HG03135 (cell line): ENCODE data around the gene CNOT3.

Source experiments
- ATAC-seq: cut with Tn5 transposase; IDR thresholded peaks from one replicate; pipeline ENCODE4 v1.9.1; 2021; ENCODE audit warnings: mild to moderate bottlenecking, moderate library complexity; ENCODE audit not compliant: unreplicated experiment

The CNOT3 gene

GRCh38 chr19:54115109-54116063 lies 22.2 kb upstream of the CNOT3 start, which contains the start of the genes PRPF31 and TFPT:
PRPF31 (plus strand) TSS chr19:54115754; CDS start chr19:54118279, 2,525 bp downstream.
TFPT (minus strand) TSS chr19:54115657; CDS start chr19:54115269, 388 bp downstream.
- peak; percentile 81 for ATAC-seq

DNA sequence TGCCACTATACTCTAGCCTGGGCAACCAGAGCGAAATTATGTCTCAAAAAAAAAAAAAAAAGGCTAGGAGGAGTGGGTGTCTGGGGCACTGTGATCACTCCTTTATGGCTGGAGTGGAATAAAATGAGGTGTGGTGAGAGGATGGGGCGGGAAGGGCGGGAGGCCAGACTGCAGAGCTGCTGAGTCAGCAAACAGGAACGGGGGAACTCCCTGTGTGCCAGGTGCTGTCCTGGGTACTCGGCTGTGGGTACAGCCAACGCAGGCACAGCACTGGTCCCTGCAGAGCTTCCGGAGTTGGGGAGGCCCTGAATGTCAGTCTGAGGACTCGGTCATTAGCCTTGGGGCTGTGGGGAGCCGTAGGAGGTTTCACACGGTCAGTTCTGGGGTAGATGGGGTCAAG lies 16.3 kb upstream of the CNOT3 start:
- ATAC-seq, result no peak

DNA sequence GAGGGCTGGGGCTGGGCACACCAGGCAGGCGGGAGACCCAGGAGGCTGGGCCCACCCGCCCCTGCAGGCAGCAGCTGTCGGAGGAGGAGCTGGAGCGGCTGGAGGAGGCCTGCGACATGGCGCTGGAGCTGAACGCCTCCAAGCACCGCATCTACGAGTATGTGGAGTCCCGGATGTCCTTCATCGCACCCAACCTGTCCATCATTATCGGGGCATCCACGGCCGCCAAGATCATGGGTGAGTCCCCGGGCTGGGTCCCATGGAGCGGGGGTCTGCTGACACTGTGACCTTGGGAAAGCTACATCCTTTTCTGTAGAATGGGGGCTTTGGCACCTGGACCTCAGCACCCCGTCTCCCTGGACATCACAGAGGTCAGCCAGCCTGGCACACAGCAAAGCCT lies 13.9 kb upstream of the CNOT3 start:
- no peak for ATAC-seq

DNA sequence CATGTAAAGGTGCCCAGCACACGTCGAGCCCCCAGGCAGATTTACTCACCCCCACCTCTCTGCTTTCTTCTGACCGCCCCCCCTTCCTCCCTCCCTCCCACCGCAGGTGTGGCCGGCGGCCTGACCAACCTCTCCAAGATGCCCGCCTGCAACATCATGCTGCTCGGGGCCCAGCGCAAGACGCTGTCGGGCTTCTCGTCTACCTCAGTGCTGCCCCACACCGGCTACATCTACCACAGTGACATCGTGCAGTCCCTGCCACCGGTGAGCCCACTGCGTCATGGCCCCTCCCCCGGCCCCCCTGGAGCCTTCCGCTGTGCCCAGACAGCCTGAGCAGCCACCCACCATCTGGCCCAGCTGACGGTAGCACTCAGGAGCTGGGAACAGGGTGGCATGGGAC lies 13.2 kb upstream of the CNOT3 start:
- ATAC-seq, result no peak

- ATAC-seq, result no peak
These were observed 11.8 kb upstream of the CNOT3 start for GRCh38 chr19:54125713-54126112.

- no peak for ATAC-seq
These were observed 9.7 kb upstream of the CNOT3 start for GRCh38 chr19:54127688-54128440.

- no peak for ATAC-seq
These were observed 9.2 kb upstream of the CNOT3 start for GRCh38 chr19:54128441-54128725.

DNA sequence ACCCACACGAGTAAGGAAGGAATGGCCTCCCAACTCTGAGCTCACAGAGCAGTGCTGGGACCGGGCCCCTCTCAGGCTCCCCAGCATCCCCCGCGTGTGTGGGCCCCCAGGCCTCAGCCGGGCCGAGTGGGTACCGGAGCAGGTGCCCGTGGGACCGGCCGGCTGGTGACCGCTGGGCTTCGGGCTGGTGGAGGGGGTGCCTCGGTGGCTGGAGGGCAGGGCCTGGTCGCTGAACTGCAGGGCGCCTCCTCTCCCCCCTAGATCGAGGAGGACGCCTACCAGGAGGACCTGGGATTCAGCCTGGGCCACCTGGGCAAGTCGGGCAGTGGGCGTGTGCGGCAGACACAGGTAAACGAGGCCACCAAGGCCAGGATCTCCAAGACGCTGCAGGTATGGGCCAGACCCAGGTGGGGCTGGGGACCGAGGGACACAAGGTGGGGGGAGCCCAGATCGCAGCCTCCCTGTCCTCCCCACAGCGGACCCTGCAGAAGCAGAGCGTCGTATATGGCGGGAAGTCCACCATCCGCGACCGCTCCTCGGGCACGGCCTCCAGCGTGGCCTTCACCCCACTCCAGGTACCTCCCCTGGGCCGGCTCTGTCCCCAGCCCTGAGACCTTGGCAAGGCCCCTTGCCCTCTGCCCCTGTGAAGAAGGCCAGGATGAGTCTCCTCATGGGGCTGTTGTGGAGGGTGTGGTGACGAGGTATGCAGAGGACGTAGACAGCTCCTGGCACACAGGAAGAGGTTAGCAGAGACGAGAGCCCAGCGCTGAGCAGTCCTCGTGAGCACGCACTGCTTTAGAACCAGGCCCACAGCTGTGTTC lies 8.6 kb upstream of the CNOT3 start:
- ATAC-seq, result no peak

GRCh38 chr19:54129617-54129996 lies 8.0 kb upstream of the CNOT3 start:
- ATAC-seq, result no peak

DNA sequence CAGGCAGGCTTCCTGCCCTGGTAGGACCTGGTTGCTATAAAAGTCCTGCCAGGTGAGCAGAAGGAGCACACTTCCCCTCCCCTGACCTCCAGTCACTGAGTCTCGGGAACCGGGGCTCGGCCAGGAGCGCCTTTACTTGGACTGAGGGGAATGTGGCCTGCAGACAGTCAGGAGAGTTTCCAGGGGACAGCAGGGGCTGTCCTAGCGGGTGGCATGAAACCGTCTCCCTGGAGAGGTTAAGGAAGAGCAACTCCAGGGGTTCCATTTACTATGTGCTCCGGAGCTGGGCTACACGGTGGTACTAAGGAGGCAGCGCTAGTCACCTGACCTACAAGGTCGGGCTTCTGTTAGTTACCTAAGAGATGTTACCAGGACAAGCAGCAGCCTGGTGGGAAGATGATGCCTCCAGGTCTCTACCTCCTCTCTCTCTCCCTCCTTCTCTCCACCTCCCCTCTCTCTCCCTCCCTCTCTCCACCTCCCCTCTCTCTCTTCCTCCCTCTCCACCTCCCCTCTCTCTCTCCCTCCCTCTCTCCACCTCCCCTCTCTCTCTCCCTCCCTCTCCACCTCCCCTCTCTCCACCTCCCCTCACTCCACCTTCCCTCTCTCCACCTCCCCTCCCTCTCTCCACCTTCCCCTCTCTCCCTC lies 4.1 kb upstream of the CNOT3 start:
- no peak for ATAC-seq

DNA sequence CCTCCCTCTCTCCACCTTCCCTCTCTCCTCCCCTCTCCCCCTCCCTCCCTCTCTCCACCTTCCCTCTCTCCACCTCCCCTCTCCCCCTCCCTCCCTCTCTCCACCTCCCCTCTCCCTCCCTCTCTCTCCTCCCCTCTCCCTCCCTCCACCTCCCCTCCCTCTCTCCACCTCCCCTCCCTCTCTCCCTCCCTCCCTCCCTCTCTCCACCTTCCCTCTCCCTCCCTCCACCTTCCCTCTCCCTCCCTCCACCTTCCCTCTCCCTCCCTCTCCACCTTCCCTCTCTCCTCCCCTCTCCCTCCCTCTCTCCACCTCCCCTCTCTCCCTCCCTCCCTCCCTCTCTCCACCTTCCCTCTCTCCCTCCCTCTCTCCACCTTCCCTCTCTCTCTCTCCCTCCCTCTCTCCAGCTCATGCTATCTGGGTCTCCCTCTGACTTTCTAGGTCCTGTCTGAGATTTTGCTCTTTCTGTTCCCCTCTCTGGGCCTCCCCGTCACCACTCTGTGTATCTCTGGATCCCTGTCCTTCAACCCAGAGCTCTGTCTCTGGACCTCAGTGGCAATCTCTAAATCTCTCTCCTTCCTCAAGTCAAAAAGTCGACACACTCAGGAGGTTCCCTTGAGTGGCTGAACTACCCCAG lies 3.5 kb upstream of the CNOT3 start:
- ATAC-seq, result no peak

GRCh38 chr19:54136086-54136863 lies 1.3 kb upstream of the CNOT3 start:
- no peak for ATAC-seq

DNA sequence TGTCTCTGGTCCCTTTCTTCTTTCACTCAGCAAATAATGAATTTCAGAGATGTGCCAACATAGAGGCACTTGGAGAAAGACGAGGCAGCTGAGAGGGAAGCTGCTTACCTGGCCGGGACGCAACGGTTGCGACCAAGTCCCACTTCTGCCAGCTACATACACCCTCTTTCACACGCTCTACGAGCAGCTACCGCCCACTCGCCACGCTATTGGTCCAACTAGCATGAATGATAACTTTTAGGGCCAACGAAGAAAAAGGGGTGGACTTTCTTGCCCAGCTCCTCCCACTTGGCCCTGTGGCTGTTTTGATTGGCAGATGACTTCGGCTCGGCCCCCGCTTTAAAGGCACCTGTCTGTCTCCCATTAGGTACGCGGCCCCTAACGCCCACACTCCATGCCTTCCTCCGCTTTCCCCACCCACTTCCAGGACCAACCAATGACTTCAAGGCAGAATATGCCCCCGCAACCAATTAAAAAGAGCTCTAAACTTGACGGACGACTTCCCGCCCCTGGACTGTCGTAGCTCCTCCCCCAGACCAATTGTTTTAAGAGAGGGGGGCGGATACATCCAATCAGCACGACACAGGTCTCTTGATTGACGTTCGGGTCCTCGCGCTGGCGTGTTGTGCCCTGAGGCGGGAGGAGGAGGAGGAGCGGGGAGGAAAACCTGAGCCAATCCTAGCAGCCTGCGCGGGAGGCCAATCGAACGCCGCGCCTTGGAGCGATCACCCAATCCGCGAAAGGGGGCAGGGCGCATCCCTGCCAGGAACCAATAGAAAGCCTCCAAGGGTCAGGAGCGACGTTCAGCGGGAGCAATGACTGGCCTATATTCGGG lies 481 bp upstream of the CNOT3 start:
- peak; percentile 79 for ATAC-seq

DNA sequence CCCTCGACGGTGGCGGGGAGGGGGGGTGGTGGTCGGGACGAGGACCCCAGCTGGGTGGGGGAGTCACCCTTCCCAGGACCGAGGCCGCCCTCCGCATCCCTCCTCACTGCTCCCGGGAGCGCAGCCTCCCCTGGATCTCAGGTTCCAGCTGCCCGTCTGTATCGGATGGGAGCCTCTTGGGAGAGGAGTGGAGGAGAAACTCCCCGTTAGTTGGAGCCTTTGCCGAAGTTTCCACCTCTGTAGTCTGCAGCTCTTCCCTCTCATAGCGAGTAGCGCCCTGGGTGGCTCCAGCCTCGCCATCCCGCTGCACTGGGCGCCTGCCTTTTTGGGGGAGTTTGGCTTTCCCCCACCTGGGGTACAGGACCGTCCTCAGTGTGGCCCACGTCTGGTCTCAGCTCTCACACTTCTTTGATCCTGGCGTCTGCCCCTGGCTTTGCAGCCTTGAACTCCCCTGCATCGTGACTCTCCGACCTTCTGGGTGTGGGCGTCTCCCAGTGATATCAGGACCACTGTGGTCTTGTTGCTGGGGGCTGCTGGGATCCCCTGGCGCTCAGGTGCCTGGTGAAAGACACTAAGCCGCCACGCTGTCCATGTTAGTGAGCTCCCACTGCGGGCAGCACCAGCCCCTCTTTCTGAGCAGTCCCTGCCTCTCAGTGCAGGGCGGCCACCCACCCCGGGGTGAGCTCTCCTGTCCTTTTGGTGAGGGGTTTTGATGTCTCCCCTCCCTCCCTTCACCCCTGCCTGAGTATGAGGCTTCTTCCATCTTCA lies 1.1 kb downstream of the CNOT3 start:
- no peak for ATAC-seq

- no peak for ATAC-seq
These were observed 3.8 kb downstream of the CNOT3 start for GRCh38 chr19:54141356-54141755.

- ATAC-seq, result no peak
These were observed 4.7 kb downstream of the CNOT3 start for GRCh38 chr19:54142166-54142780.

- ATAC-seq, result no peak
These were observed 8.1 kb downstream of the CNOT3 start for GRCh38 chr19:54145541-54146158.
